MM.1S (cell line): ENCODE results near the gene HVCN1.

Experiments
- DNase-seq: peaks from one replicate; pipeline ENCODE4 v3.0.0-alpha.2; 2015
- H2AFZ ChIP-seq: fragments of 300-600 bp; sonication (generic); 2 replicates; pipeline ENCODE4 v1.6.0; 2016; ENCODE audit warnings: antibody characterized with exemption, low read length
- H3F3A ChIP-seq: fragments of 300-600 bp; sonication (generic); 2 replicates; pipeline ENCODE4 v1.6.1; 2016; ENCODE audit warnings: mild to moderate bottlenecking, antibody characterized with exemption, low read length, moderate library complexity, mixed read lengths; ENCODE audit not compliant: insufficient read depth
- H3K27ac ChIP-seq: fragments of 300-600 bp; sonication (generic); 2 replicates; pipeline ENCODE4 v1.5.1; 2016; ENCODE audit warnings: mild to moderate bottlenecking, low read length
- H3K27me3 ChIP-seq: fragments of 300-600 bp; sonication (generic); replicated peaks from 2 replicates; pipeline ENCODE4 v1.6.0; 2016; ENCODE audit warnings: low read length; ENCODE audit not compliant: insufficient read depth
- H3K36me3 ChIP-seq: fragments of 300-600 bp; sonication (generic); replicated peaks from 2 replicates; pipeline ENCODE4 v1.6.1; 2016; ENCODE audit warnings: mild to moderate bottlenecking, low read length, mixed read lengths; ENCODE audit not compliant: insufficient read depth
- H3K4me1 ChIP-seq: fragments of 300-600 bp; sonication (generic); 2 replicates; pipeline ENCODE4 v1.6.1; 2016; ENCODE audit warnings: low read length, mixed read lengths
- H3K4me2 ChIP-seq: fragments of 300-600 bp; sonication (generic); 2 replicates; pipeline ENCODE4 v1.6.0; 2016; ENCODE audit warnings: low read depth, low read length
- H3K4me3 ChIP-seq: fragments of 300-600 bp; sonication (generic); 2 replicates; pipeline ENCODE4 v1.5.1; 2016; ENCODE audit warnings: low read length, mixed read lengths
- H3K79me2 ChIP-seq: fragments of 300-600 bp; sonication (generic); 2 replicates; pipeline ENCODE4 v1.6.1; 2016; ENCODE audit warnings: mixed run types, low read length, mixed read lengths
- H3K9ac ChIP-seq: fragments of 300-600 bp; sonication (generic); 2 replicates; pipeline ENCODE4 v1.6.1; 2016; ENCODE audit warnings: low read length, mixed read lengths
- H3K9me2 ChIP-seq: fragments of 300-600 bp; sonication (generic); replicated peaks from 2 replicates; pipeline ENCODE4 v1.6.1; 2016; ENCODE audit warnings: mild to moderate bottlenecking, low read length, mixed read lengths; ENCODE audit not compliant: insufficient read depth
- H3K9me3 ChIP-seq: fragments of 300-600 bp; sonication (generic); replicated peaks from 2 replicates; pipeline ENCODE4 v1.6.1; 2016; ENCODE audit warnings: mild to moderate bottlenecking, low read length, mixed read lengths; ENCODE audit not compliant: insufficient read depth
- H4K20me1 ChIP-seq: fragments of 300-600 bp; sonication (generic); 2 replicates; pipeline ENCODE4 v1.6.1; 2016; ENCODE audit warnings: mild to moderate bottlenecking, low read length, moderate library complexity, mixed read lengths; ENCODE audit not compliant: insufficient read depth
- EZH2 ChIP-seq: fragments of 300-600 bp; sonication (generic); optimal IDR thresholded peaks from 2 replicates; pipeline ENCODE3; 2017; ENCODE audit warnings: low read depth, mild to moderate bottlenecking, antibody characterized with exemption, low read length, mixed read lengths
- EZH2phosphoT487 ChIP-seq: fragments of 300-600 bp; sonication (generic); IDR thresholded peaks from 2 replicates; pipeline ENCODE4 v1.6.1; 2018; ENCODE audit warnings: antibody characterized with exemption, low read length
- TF ChIP-seq, protein P1 (sequence below): fragments of 300-600 bp; sonication (generic); IDR thresholded peaks from 2 replicates; pipeline ENCODE4 v1.5.1; 2016; ENCODE audit warnings: antibody characterized with exemption, low read length, mixed read lengths

HVCN1 gene

DNA sequence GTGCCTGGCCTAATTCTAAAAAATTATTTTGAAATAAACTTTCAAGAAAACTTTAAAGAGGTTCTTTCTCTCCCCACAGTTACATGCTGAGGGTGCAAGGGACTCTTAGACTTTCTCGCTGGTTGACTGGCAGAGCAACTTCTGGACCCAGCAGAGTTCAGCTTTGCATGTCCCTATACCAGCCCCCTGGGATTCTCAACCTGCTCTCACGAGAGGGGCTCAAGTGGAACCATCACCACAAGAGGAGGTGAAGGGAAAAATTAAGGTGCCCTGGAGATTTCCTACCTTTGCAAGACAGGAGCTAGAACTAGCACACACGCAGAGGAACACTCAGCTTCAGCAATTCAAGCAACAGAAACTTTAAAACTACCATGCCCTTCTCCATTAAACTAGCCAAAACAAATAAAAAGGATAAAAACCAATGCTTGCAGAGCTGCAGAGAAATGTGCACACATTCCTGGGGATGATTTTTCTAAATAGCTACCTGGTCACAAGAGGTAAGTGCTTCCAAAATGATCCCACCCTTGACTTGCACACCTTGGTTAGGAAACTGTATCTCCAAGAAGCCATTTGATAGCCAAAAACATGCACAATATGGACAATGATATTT, 2.5 kb downstream of the HVCN1 start:
- H3K36me3 ChIP-seq: no peaks in the 10 kb centered on the region
- no peaks in the 10 kb centered on the region for H4K20me1 ChIP-seq
- no peak overlapping the region for H2AFZ ChIP-seq
- no peaks in the 10 kb centered on the region for H3K79me2 ChIP-seq
- H3F3A ChIP-seq: no peaks in the 10 kb centered on the region
- H3K9me2 ChIP-seq: no peaks in the 10 kb centered on the region
- H3K27me3 ChIP-seq: no peaks in the 10 kb centered on the region
- TF ChIP-seq EZH2phosphoT487 (no peak), EZH2 (no peak)
- TF ChIP-seq, protein P1, sequence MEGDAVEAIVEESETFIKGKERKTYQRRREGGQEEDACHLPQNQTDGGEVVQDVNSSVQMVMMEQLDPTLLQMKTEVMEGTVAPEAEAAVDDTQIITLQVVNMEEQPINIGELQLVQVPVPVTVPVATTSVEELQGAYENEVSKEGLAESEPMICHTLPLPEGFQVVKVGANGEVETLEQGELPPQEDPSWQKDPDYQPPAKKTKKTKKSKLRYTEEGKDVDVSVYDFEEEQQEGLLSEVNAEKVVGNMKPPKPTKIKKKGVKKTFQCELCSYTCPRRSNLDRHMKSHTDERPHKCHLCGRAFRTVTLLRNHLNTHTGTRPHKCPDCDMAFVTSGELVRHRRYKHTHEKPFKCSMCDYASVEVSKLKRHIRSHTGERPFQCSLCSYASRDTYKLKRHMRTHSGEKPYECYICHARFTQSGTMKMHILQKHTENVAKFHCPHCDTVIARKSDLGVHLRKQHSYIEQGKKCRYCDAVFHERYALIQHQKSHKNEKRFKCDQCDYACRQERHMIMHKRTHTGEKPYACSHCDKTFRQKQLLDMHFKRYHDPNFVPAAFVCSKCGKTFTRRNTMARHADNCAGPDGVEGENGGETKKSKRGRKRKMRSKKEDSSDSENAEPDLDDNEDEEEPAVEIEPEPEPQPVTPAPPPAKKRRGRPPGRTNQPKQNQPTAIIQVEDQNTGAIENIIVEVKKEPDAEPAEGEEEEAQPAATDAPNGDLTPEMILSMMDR: no peak
- DNase-seq: no peak
- no peak overlapping the region for H3K27ac ChIP-seq
- no peak overlapping the region for H3K4me2 ChIP-seq
- no peaks in the 10 kb centered on the region for H3K4me1 ChIP-seq
- no peak overlapping the region for H3K9ac ChIP-seq
- no peaks in the 10 kb centered on the region for H3K9me3 ChIP-seq
- H3K4me3 ChIP-seq: no peak overlapping the region

DNA sequence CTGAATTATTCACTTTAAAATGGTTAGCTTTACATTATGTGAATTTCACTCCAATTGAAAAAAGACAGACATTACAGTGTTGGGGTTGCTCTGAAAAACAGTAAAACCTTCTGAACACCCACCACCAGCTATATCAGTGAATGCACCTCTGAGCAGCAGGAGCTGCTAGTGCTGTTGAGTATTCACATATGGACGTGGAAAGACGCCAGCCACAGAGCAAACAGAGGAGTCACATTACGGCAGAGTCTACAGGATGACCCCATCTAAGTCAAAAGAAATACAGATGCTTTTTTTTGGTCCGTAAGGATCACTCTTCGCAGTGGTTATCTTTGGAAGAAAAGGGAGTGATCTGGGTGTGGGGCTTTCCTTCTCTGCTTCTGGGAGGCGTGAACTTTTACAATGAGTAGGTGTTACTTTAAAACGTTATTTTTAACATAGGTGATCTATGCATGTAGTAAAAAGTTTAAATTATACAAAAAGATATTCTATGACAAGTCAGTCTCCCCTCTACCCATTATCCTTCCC, 4.5 kb downstream of the HVCN1 start:
- Histone ChIP-seq H3K4me3 (no peak overlapping the region), H3K79me2 (no peaks in the 10 kb centered on the region), H3K9ac (no peak overlapping the region), H2AFZ (no peak overlapping the region), H3K36me3 (no peaks in the 10 kb centered on the region), H3K4me1 (no peaks in the 10 kb centered on the region), H3K9me3 (no peaks in the 10 kb centered on the region), H3K9me2 (no peaks in the 10 kb centered on the region), H3K4me2 (no peak overlapping the region), H3K27ac (no peak overlapping the region), H4K20me1 (no peaks in the 10 kb centered on the region), H3K27me3 (no peaks in the 10 kb centered on the region), H3F3A (no peaks in the 10 kb centered on the region)
- TF ChIP-seq EZH2 (no peak), EZH2phosphoT487 (no peak)
- TF ChIP-seq, protein P1: no peak
- no peak for DNase-seq

DNA sequence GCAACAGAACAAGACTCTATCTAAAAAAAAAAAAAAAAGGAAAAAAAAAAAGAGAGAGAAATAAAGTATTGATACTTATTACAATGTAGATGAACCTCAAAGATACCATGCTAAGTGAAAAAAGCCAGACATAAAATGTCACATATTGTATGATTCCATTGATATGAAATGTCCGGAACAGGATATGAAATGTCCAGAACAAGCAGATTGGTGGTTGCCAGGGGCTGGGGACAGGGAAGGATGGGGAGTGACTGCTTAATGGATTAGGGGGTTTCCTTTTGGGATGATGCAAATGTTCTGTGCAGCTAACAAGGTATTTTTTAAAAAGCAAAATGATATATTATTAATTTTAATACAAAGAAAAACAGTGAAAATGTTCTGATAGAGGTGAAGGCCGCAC, 5.0 kb downstream of the HVCN1 start:
- Histone ChIP-seq H3K4me3 (no peak overlapping the region), H2AFZ (no peak overlapping the region), H3F3A (no peaks in the 10 kb centered on the region), H3K4me2 (no peak overlapping the region), H3K4me1 (no peaks in the 10 kb centered on the region), H3K79me2 (no peaks in the 10 kb centered on the region), H3K9me3 (no peaks in the 10 kb centered on the region), H3K36me3 (no peaks in the 10 kb centered on the region), H3K9me2 (no peaks in the 10 kb centered on the region), H3K9ac (no peak overlapping the region), H3K27ac (no peak overlapping the region), H4K20me1 (no peaks in the 10 kb centered on the region), H3K27me3 (no peaks in the 10 kb centered on the region)
- no peak for DNase-seq
- TF ChIP-seq EZH2: no peak
- TF ChIP-seq EZH2phosphoT487: no peak
- TF ChIP-seq, protein P1: no peak
